Stimulated activated CD4-positive, alpha-beta T cell treated with anti-CD3 and anti-CD28 coated beads, Interleukin-12 subunit alpha, Interleukin-12 subunit beta, amount 100 ng/mL, for 4 hours (primary cell): ENCODE data around the gene EME1.
A peak's percentile ranks its signal among the peaks of the same experiment; 100 is the strongest.
"Not testable (repeated sequence)": the region's sequence is repeated elsewhere in the genome, so short reads cannot be mapped to it uniquely, and the experiment has no call there.

Experiments used
- DNase-seq: peaks from one replicate; pipeline ENCODE4 v3.0.0-alpha.2; 2020

EME1 gene

GRCh38 chr17:50372758-50373556 lies at the start of gene EME1, which contains the start of gene MRPL27:
Gene EME1, plus strand, starts transcription at chr17:50373229. Its CDS starts 1,980 bp downstream, at chr17:50375209.
Gene MRPL27, minus strand, starts transcription at chr17:50373184. Its CDS starts 14 bp downstream, at chr17:50373170.
- peak; percentile 77 for DNase-seq

DNA sequence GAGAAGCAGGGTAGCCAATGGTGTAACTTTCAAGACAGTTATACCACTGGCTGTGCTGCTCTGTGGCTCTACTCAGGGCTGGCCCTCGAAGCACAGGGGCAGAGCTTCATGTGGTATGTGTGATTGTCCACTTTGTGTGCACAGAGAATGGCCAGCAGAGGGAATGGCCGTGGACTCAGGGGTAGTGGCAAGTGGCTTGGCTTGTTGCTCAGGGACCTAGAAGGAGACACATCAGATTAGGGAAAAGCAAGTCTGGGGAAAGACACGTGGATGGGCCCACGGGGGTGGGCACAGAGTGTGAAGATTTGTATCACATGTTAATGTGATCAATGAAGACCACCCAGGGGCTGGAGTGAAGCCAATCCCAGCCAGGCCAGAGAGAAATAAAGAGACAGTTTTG lies 47.1 kb upstream of the EME1 start:
- no peak for DNase-seq

DNA sequence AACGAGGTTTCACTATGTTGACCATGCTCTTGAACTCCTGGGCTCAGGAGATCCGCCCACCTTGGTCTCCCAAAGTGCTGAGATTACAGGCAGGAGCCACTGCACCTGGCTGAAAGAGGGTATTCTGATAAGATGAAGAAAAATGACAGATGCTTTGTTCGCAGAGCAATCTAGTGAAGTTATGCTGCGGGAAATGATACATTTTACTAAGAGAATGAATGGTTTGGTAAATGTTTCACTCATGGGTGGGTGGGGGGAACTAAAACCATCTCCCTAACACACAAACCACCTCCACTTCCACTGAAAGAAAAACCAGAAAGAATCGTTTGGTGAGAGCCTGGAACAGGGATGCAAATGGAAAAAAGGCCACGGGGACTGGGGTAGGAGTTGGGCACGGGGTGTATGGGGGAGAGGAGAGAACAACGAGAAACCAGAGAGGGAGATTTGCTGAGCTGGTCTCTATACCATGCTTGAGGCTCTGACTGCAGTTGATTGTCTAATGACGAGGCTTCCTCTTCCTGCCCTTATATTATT lies 46.1 kb upstream of the EME1 start:
- no peak for DNase-seq

GRCh38 chr17:50328363-50329325 lies 44.4 kb upstream of the EME1 start:
- no peak for DNase-seq

- no peak for DNase-seq
These were observed 43.3 kb upstream of the EME1 start for GRCh38 chr17:50329716-50330115.

GRCh38 chr17:50330151-50330775 lies 42.8 kb upstream of the EME1 start:
- DNase-seq = no peak

DNA sequence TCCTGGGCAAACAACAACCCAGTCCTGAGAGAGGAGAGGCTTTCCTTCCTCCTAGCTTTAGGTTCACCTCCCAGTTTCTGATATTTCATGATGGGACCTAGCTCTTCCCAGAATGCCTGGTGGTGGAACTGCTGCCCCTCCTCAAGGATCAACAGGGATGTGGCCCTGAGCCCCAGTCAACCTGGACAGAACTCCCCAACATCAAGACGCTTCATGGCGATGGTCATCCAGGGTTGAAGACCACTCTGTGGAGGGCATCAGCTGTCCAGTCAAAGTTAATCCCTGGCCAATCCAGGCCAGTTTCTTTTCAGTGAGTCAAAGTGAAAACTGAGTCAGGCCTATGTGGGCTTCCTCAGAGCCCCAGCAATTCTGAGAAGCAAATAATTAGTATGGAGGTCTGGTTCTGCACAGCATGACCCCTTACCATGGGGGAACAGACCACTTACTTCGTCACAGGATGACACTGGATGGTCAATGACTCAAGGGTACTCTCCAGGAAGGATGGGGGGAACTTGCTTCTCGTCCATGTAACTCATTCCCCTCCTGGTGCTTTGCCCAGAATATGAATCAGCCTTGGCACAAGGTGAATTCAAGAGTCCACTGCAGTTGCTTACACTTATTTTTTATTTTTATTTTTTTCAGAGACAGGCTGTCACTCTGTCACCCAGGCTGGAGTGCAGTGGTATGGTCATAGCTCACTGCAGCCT lies 41.8 kb upstream of the EME1 start:
- no peak for DNase-seq

DNA sequence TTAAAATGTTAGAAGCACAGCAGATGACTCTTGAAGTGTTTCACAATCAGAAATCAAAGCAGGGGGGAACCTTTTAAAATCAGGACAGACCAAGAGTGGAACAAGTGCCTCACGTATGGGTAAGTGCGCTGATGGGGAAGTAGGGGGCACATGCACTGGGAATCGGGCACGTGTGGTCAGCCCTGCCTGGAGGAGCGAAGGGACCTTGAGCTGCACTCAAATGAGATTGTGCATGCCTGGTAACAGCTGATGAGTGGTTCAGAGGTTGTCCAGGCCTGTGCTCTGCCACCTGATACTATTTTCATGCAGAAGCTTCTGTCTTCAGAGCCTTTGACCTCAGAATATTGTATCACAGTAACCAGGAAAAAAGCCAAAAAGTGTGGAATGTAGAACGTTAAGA lies 40.8 kb upstream of the EME1 start:
- DNase-seq = no peak

DNA sequence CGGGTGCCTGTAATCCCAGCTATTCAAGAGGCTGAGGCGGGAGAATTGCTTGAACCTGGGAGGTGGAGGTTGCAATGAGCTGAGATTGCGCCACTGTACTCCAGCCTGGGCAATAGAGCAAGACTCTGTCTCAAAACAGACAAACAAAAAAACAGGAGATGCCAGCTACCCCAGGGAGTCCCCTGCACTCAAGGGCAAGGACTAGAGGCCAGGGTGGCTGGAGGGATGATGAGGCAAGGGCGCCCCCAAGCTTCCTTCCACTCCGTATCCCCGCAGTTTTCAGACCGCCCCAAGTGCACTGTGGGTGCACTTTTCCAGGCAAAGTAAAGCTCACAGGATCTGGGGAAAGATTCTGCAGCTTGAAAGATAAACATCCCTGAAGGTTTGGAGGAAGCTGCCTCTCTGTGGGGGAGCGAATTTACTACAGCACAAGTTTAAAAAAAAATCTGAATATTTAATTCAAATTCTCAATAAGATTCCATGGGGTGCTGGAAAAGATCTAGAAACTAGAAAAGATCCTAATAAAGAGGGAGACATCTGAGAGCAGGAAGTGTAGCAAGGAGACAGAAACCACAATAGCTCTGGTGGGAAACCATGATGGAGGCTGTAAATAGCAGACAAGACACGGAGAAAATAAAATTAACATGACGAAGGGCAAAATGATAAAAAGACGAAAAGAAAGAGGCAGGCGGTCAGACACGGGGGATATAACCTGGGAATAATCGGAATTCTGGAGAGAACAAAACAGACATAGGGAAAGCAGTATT lies 39.6 kb upstream of the EME1 start:
- DNase-seq = not testable (repeated sequence)

- no peak for DNase-seq
These were observed 35.1 kb upstream of the EME1 start for GRCh38 chr17:50337956-50338355.

DNA sequence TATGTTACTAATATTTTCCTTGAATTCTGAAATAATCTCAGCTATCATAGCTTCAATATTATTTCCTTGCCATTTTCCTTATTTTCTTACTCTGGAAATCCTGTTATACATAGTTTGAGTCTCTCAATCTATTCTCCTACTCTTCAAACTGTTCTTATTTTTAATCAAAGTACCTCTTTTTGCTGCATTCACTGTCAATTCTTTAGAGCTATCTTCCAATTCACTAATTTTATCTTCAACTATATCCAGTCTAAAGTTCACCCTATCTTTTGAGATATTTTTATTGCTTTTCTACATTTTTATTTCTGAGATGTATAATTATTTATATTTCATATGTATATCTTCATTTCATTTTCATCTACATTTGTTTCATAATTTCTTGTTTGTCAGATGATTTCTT lies 34.4 kb upstream of the EME1 start:
- no peak for DNase-seq

- DNase-seq = no peak
These were observed 33.6 kb upstream of the EME1 start for GRCh38 chr17:50339381-50339780.

- DNase-seq = no peak
These were observed 28.2 kb upstream of the EME1 start for GRCh38 chr17:50344731-50345365.

DNA sequence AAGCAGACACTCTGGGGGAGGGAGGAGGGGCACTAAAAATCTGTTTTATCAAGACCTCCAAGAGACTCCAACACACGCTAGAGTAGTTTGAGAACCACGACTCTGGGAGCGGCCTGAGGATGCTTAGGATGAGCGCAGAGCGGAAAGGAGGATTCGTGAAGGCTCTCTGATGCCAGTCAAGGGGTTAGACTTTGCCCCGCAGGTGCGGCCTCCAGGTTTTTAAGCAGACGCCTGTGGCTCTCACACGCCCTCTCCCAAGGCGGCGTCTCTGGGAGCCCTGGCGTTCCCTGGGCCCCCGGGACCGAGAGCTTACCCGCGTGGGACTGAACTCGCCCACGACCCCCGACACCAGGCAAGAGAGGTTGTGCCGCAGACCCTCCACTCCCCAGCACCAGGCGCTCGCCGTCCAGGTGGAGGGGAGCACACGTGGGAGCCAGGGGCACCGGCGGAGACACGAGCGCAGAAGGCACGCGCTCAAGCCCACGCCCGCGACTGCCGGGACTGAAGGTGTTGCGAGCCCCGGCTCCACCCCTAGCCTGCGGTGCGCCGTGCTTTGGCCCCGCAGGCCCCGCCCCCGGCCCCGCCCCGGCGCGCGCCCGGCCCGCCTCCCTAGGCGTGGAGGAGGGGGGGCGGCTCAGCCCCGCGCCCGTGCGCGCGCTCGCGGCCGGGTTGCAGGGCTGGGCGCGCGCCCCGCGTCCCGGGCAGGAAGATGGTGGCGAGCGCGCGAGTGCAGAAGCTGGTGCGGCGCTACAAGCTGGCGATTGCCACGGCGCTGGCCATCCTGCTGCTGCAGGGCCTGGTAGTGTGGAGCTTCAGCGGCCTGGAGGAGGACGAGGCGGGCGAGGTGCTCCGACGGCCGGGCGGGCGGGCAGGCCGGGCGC lies 27.4 kb upstream of the EME1 start, which contains the start of gene XYLT2:
TSS of gene XYLT2 (plus strand) at position 695 of the 881 bp plus-strand sequence. CDS start at position 710, 15 bp downstream.
- peak; percentile 94 for DNase-seq

GRCh38 chr17:50346313-50347116 lies 26.5 kb upstream of the EME1 start:
- peak; percentile 54 for DNase-seq

- DNase-seq = no peak
These were observed 25.7 kb upstream of the EME1 start for GRCh38 chr17:50347117-50347893.

DNA sequence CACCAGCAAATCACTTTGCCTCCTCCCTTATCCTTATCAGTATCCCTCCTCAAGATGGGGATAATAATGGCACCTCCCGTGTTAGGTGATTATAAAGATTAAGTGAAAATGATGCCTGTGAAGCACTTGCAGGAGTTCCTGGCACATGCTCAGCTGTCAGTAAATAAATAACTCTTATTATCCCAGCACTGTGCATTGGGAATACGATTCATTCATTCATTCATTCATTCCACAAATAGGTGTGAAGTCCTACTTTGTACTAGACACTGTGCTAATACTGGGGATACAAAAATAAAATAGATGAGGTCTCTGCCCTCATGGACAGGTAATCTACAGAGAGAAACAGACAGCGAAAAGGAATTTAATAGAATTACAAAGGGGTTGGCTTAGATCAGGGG lies 25.1 kb upstream of the EME1 start:
- no peak for DNase-seq
